Measurements from ENCODE around the gene RAB22A.
"Not testable (repeated sequence)": the region's sequence is repeated elsewhere in the genome, so short reads cannot be mapped to it uniquely, and the experiment has no call there.

The RAB22A gene

DNA sequence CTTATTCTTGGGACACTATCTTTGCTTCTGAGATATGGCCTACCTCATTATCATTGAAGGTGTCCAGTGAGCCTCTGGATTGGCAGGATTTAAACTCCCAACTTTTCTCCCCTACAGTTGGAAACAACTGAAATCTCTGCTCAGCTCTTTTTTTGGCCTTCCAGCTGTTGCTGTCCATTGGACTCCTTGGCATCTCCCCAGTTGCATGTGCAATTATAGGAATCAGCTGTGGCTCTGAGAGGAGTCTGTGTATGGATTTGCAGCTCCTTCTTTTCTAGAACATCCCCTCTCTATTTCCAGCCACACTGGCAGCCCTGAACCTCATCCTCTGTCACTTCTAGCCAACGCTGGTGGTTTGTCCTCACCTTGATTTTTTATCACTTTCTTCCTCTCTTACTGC lies 21.2 kb downstream of the RAB22A start:
- DNase-seq: no peak
- in situ Hi-C loops (cut with MboI; ENCODE audit: low pct_unique_long_range_greater_than_20kb, low sequenced_read_pairs): no loop called here

DNA sequence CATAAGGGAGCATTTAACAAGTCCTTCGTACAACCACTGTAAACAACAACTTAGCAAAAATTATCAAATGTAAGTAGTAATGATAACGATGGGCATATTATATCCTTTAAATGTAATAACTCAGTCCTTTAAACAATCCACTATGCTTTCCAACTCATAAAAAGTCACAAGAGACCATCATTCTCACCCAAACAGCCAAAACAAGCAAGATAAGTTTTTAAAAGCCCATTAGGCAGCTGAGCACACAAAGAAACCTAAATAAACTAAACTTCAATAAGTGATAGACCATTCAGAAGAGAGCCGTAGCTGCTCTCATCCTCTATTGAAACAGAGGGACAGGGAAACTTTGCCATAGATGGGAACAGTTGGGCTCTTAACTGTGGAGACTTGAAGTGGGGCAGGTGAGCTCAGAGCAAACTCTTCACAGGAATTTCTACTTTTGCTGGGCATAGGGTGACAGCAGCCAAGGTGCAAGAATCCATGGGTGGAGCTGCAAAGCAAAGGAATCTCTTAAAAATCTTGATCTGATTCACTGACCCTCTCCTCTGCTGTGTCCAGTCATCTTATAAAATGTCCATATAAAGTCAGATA lies 22.5 kb downstream of the RAB22A start:
- DNase-seq: no peak
- in situ Hi-C loops (cut with MboI; ENCODE audit: low pct_unique_long_range_greater_than_20kb, low sequenced_read_pairs): no loop called here

DNA sequence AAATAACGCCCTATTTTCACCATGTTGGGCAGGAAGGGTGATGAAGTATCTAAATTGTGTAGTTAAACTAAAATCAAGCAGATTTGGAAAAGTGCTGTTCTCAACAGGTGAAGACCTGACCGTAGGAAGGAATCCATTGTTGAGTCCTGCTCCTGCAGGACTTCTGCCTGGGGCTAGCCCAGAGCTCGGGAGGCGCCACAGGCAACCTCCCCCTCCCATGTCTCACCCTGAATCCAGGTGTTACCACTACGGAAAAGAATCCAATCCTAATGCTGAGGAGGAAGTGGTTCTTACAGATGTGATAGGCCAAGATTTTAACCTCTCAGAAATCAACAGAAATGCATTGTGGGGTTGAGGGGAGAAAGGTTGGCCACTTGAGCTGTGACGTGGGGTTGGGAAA lies 30.2 kb downstream of the RAB22A start:
- no peak for DNase-seq
- in situ Hi-C loops (cut with MboI; ENCODE audit: low pct_unique_long_range_greater_than_20kb, low sequenced_read_pairs): no loop called here

DNA sequence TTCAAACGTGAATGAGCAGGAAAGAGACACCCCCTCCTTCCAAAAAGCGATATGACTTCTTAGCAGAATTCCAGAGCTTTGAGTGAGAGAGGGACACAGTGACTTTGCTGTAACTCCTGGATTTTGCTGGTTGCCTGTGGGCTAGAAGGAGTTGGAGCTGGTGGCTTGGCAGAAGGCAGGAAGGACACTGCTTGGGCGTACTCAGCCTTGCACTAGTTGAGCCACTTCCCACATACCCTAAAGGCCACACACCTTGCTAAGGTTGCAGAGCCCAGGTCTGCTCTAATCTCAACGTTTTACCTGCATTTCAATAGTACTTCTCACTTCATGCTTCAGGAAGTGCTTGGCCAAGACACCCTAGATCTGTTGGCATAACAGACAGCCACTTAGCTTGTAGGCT lies 30.6 kb downstream of the RAB22A start:
- in situ Hi-C loops (cut with MboI; ENCODE audit: low pct_unique_long_range_greater_than_20kb, low sequenced_read_pairs): no loop called here
- DNase-seq: no peak

DNA sequence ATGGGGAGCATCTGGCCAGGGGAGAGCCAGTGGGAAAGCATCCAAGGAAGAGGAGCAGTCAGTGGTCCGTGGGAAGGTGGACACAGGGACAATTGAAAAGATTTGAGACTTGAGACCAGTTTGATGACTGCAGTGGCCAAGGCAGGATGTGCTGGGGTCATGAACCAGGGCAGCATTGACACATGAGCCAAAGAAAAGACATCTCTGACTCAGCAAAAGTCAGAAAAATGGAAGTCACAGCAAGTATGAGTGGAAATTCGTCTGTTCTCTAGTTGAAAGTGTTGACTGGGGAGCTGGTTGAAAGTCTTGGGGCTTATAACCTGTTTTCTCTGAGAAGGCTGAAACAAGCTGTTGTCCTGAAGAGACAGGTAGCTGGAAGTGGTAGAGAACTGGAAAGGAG lies 31.3 kb downstream of the RAB22A start:
- in situ Hi-C loops (cut with MboI; ENCODE audit: low pct_unique_long_range_greater_than_20kb, low sequenced_read_pairs): no loop called here

DNA sequence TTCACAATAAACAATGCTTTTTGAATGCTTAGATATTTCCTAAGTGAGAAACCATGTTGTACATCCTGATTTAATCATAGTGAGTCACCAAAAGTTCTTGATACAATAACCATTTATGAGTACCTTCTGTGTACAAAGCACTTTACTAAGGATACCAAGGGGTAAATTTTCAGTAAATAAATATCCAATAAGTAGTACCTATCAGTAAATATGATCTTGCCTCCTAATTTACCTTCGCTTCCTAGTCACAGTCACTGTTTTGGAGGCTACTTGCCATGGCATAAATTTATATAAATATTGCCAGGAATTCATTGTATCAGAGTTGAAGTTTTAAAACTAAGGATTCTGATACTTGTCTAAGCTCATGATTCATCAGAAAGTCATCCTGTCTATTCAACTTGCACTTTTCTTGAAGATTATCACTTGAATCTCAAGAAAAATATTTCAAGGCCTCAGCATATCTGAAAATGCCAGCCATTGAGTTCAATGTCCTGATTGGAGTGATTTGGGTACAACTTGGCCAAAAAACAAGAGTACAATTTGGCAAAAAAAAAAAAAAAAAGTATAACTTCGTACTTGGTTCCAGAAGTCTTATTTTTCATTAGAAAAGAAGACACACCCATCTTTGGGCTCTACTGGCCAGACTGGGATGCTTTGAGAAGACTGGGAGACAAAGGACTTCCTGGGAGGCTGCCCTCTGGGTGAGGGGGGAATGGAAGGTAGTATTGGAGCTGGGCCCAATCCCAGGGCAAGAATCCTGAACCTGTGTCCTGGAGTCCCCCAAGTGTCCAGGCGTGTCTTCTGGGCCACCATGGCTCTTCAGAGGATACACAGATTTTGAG lies 32.8 kb downstream of the RAB22A start:
- in situ Hi-C loops (cut with MboI; ENCODE audit: low pct_unique_long_range_greater_than_20kb, low sequenced_read_pairs): no loop called here
- DNase-seq: no peak

More for the DNA sequence above, 31.3 kb downstream of the RAB22A start:
- DNase-seq: no peak

DNA sequence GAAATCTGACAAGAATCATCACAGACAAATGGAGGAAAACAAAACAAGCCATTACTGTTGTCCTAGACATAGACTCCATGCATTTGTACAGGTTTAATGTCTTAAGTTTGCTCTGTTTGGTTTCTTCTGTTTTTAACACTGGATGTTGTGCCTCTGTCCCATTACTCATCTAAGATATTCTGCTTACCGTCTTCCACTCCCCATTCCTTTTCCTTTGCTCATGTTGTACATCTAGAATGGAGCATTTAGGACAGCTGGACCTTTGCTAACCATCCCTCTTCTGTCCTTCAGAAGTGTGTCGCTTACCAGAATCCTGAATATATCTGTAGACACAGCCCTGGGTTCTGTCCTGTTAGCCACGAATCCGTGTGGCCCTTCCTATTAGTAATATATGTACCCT lies 35.2 kb downstream of the RAB22A start:
- in situ Hi-C loops (cut with MboI; ENCODE audit: low pct_unique_long_range_greater_than_20kb, low sequenced_read_pairs): no loop called here
- DNase-seq: no peak

DNA sequence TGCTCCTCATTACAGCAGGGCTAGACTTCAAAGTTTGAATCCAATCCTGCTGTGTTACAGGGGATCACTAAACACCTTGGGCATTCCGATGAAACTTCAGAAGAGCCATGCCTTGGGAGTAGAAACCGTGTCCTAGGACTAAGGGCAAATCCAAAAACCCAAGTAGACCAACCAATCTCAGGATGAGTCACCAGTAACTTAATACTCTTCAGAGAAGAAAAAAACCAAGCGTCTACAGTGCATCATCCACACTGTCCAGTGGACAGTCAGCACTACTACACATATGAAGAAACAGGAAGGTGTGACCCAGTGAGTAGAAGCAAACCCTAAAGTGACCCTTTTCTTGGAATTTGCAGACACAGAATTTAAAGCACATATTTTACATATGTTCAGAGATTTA lies 40.1 kb downstream of the RAB22A start:
- in situ Hi-C loops (cut with MboI; ENCODE audit: low pct_unique_long_range_greater_than_20kb, low sequenced_read_pairs): no loop called here
- no peak for DNase-seq

DNA sequence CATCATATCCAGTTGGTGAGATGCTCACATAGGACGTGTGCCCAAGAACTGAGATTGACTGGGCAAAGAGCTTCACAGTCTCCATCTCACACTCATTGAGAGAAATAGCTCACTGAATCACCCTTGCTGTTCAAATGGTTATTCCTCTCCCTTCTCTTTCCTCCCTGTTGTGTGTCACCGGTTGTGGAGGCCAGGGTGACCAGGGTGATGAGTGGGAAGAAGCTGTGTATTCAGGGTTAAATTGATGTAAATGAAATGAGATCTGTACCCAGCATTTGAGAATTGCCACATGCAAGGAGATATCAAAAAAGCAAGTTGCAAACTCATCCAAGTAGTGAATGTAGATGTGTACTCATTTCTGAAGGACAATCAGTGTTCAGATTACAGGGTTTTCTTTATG lies 43.0 kb downstream of the RAB22A start:
- in situ Hi-C loops (cut with MboI; ENCODE audit: low pct_unique_long_range_greater_than_20kb, low sequenced_read_pairs): no loop called here
- no peak for DNase-seq

DNA sequence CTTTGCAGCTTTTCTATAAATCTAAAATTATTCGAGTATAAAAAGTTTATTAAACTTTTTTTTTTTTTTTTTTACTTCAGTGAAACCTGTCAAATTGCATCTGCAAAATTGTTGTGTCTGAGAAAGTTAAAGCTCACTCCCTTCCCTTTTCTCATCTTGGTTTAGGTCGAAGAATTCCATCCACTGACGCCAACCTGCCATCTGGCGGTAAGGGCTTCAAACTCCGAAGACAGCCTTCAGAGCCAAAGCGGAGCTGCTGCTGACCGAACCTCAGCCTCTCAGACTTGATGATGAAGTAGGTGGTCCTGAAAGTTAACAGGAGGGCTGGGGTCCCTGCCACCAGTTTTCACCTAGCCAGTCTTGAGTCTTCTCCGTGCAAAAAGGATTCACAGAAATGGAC lies 49.9 kb downstream of the RAB22A start:
- in situ Hi-C loops (cut with MboI; ENCODE audit: low pct_unique_long_range_greater_than_20kb, low sequenced_read_pairs): no loop called here

DNA sequence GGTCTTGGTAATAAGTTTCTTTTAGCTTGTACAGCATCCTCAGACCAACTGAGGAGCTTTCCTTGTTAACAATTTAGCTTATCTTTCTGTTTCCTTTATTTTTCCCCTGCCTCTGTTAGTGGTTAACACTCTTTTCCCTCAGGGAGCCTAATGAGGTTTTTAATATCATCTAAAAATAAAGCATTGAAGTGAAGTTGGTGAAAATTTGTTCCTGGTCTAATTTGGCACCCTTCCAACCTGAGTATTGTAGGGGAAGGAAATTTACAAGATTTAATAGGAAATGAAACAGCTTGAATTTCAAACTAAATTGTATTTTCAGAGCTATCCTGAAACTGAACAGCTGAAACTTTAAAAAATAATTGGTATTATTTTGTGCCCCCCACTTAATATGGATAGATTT lies 51.4 kb downstream of the RAB22A start:
- in situ Hi-C loops (cut with MboI; ENCODE audit: low pct_unique_long_range_greater_than_20kb, low sequenced_read_pairs): no loop called here

More for the DNA sequence above, 49.9 kb downstream of the RAB22A start:
- no peak for DNase-seq

DNA sequence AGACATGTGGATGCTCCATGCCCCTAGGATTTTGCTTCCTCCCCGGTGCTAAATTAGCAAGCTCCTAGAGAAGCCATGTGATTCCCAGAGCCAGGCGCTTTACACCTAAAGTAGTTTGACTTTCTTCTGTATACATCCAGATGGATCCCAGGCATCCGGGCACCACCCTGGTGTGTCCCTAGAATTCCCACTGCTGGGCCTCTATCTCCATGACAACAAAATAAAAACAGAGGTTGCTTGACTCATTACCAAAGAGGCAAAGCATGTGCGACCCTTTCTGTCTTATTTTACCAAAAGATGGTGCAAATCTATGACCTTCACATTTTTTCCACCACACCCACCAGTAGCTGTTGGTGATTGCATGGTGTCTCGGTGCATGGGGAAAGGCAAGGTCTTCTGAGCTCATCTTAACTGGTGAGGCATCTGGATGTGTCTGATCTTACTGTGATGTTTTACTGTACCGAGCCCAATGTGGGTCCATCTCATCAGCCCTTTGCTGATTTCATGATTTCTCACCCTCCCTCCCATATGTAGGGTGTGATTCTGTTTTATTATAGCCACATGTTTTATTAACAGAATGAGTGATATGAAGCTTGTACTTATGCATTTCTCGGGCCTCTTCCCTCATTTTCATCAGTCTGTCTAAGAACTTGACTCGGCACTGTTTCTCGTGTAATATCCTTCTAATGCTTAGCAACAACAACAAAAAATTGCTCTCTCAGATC lies 52.1 kb downstream of the RAB22A start:
- no peak for DNase-seq
- in situ Hi-C loops (cut with MboI; ENCODE audit: low pct_unique_long_range_greater_than_20kb, low sequenced_read_pairs): no loop called here

More for the DNA sequence above, 51.4 kb downstream of the RAB22A start:
- DNase-seq: no peak

DNA sequence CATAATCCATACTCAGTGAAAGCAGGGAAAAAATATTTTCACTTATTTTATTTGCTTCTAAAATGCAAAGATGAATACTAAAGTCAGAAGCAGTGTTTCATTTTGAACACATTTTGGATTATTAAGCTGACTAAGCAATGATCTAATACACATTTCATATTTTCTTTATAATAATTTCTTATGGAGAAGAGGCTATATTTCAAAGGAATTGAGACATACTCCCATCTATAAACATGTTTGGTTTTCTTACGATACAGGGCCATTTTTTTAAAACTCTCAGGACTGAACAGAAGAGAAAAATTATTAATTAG lies 52.6 kb downstream of the RAB22A start:
- in situ Hi-C loops (cut with MboI; ENCODE audit: low pct_unique_long_range_greater_than_20kb, low sequenced_read_pairs): no loop called here

DNA sequence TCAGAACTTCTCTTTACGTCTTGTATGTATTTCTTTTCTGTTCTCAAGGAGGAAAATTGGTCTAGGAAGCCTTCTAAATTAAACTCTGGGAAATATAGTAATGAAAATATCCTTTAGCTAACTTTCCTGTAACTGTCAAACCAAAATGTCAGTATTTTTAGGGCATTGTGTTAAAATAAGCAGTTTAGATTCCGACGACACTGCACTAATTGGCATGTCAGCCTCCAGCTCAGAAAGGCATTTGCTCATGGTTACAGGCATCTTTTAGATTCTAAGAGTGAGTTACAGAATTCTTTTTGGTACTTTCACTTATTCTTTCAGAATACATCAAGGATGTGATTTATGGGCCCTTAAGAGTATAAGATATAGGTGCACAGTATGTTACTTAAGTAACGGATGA lies 53.5 kb downstream of the RAB22A start:
- no peak for DNase-seq
- in situ Hi-C loops (cut with MboI; ENCODE audit: low pct_unique_long_range_greater_than_20kb, low sequenced_read_pairs): no loop called here

More for the DNA sequence above, 52.6 kb downstream of the RAB22A start:
- no peak for DNase-seq

DNA sequence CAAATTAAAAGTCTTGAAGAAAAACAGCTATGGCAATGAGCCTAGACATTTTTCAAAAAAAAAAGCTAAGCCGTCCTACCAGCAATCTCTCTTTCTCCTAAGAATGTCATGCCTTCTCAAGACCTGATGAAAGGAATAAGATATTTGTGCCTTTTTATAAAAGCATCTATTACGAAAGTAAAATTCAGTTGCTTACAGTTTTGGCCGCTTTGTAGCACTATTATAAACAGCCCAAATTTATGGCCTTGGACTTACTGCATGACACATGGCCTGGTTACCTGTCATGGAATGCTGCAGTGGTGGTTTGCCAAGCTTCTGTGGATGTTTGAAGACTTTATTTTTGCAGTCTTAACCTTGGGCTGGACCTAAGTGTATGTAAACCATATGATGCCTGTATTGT lies 57.4 kb downstream of the RAB22A start:
- in situ Hi-C loops (cut with MboI; ENCODE audit: low pct_unique_long_range_greater_than_20kb, low sequenced_read_pairs): no loop called here
- no peak for DNase-seq

DNA sequence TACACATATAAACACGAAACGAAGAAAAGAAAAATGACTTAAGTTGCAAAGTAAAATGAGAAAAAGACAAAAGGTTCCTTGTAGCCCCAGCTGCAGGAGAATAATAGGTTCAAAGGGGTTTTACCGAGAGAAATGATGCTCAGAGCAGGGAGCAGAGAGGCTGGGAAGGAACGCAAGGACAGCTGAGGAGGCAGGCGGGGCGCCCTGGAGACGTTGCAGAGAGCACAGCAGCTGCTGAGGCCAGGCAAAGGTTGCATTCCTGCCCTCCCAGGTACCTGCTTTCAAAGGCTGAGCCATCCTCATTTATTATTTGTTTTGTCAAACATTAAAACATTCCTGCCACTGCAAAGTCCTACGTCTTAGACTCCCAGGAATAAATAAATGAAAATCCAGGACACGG lies 63.3 kb downstream of the RAB22A start:
- in situ Hi-C loops (cut with MboI; ENCODE audit: low pct_unique_long_range_greater_than_20kb, low sequenced_read_pairs): no loop called here
- no peak for DNase-seq

DNA sequence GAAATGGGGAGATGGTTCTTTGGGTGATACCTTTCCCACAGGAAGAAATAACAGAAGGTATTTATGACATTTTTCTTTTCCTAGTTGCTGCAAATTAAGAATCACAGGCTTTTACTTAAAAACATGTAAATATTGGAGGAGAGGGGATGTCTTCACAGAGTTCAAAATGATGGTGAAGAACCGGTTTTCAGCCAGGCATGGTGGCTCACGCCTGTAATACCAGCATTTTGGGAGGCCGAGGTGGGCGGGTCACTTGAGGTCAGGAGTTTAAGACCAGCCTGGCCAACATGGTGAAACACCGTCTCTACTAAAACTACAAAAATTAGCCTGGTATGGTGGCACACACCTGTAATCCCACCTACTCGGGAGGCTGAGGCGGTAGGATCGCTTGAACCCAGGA lies 63.8 kb downstream of the RAB22A start:
- in situ Hi-C loops (cut with MboI; ENCODE audit: low pct_unique_long_range_greater_than_20kb, low sequenced_read_pairs); DNase-seq: not testable (repeated sequence)

DNA sequence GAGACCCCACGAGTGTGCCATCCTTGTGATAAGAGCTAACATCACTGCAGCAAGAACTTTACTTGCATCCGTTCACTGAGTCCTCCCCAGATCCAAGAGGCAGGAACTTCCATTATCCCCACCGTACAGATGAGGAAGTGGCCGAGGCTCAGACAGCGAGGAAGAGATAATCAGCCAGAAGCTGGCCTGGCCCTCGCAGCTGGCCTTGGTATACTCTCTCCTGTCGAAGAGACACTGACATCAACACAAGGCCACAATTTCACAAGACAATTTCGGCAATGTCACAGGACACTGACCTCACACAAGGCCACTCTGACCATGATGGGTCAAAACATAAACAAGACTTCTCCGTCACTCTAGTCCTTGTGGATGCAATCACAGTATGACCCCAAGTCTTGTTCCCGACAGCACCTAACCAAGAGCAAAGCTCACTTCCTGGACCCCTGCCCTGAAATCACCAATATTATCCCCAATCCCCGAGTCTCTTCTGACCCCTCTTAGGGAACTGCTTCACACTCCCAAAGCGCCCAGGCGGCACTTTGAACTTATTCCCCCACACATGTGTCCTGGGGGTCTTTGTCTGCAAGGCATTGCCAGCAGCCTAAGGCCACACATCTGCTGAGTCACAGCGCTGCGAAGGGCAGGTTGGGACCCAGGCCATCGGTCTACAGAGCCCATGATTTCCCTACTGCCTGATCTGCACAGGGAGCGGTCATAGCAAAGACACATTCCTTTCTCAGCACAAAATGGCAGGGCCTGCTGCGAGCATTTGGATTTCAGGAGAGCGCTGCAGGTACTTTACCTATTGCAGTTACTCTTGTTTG lies 64.7 kb downstream of the RAB22A start:
- in situ Hi-C loops (cut with MboI; ENCODE audit: low pct_unique_long_range_greater_than_20kb, low sequenced_read_pairs): no loop called here
- peak; percentile 36 for DNase-seq

DNA sequence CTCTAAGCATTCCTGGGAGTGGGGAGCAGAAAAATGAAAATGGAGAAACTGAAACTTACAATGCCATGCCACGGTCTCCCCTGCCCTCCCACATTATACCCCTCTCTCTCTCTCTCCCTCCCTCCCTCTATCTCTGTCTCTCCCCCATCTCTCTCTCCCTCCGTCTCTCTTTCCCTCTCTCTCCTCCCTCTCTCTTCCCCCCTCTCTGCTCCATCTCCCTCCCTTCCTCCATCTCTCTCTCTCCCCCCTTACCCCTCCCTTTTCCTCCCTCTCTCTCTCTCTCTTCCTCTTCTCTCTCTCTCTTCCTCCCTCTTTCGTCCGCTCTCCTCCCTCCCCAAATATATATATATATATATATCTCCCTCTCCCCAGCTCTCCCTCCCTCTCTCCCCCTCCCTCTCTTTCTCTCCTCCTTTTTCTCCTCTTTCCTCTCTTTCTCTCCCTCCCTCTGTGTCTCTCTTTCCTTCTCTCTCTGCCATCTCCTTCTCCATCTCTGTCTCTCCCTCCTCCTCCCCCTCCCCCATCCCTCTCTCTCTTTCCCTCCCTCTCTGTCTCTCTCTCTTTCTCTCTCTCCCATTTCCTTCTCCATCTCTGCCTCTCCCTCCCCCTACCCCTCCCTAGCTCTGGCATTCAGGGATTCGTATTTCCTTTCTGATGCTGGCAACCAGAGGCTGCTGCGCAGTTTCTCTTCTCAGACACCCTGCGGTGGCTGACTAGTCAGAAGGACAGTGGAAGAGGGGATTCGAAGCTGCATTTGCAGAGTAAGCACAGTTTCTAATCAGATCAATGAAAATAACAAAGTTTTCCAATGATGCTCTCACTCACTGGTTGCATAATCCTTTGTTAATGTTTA lies 65.6 kb downstream of the RAB22A start:
- DNase-seq: no peak
- in situ Hi-C loops (cut with MboI; ENCODE audit: low pct_unique_long_range_greater_than_20kb, low sequenced_read_pairs): no loop called here

Measured in KBM-7 (cell line).